HG03558 (cell line): ENCODE data around the gene ZSCAN12.

Experiments
- ATAC-seq: cut with Tn5 transposase; IDR thresholded peaks from one replicate; pipeline ENCODE4 v1.9.1; 2021; ENCODE audit warnings: moderate number of reproducible peaks; ENCODE audit not compliant: unreplicated experiment; ENCODE audit errors: extremely low read depth

ZSCAN12 gene

DNA sequence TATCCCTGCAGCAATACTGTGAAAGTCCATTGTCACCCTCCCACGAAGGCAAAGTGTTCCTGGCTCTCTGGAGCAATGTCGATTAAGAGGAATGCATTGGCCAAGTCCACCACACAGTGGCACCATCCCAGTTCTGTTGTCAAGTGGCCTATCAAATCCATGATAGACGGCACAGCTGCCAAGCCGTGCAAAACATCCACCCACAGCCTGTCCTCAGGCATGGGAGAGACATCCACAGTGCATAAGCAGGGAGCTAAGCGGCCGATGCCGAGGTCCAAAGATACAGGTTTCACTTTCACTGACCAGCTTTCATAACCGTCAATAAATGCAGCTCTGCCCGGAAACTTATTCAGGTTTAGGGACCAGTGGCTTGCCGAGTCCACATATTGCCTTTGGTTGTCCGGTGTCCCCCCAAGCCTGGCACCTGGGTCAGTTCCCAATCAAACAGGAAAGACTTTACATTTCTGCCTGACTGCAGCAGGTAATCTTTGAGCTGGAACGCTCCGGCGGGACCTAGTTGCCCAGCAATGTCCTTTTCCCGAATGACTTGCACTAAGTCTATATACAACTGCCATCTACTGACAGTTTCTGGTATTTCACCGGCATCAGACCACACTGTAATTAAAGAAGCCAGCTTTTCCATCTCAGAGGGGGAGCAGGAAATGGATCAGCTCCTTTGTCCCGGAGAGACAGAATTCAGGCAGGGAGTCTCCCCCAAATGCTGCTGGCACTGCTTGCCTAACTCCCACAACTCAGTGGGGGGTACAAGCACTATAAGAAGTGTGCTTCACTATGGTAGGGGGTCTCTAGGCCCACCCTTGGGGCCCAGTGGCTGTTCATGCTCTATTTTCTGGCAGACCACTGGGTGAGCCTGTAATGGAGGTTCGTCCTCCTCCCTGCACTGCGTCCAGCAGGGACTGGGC lies 43.5 kb downstream of the ZSCAN12 start:
- ATAC-seq, result no peak

GRCh38 chr6:28354688-28355554 lies 44.6 kb downstream of the ZSCAN12 start:
- no peak for ATAC-seq

DNA sequence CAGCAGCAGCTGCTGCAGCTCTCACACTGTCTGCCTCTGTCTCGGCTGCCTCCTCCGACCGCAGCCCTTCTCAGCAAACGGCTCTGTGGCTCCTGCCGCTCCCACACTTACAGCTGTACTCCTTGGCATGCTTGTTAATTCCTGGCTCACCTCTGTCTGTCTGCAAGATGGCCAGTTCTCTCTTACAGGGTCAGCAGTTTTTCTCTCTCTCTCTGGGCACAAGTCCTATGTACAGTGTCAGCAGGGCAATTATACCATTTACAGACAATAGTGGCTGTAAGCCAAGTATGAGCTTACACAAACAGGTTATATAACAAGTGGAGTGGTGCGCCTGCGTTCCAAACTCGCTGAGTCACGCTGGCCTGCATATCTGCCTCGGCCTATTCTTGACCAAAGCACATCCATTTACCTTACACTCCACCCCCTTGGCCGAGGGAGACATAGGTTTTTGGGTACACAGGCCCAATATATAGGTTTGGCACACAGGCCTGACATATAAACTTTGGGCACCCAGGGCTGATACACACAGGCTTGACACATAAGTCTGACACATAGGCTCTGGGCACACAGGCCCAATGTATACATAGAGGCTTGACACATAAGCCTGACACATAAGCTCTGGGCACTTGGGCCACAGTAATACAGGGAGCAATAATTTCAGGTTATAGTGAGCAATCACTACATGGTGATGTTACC lies 45.4 kb downstream of the ZSCAN12 start:
- no peak for ATAC-seq

- ATAC-seq, result no peak
Observed at GRCh38 chr6:28353356-28353755, 46.2 kb downstream of the ZSCAN12 start.

DNA sequence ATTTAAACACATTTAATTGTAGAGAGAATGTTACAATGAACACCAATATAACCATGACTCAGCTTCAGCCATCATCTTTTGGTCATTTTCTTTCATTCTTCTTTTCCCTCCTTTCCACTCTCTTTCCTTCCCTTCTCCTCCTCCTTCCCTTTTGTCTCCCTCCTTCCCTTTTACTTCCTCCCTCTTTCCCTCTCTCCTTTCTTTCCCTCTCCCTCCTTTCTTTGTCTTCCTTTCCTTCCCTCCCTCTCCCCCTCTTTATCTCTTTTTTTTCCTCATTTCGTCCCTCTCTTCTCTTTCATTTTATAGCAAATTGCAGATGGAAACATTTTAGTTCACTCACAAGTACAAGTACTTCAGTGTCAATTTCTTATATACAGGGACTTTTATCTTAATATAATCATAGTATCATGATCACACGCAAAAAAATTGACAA lies 48.0 kb downstream of the ZSCAN12 start:
- no peak for ATAC-seq

GRCh38 chr6:28351087-28351486 lies 48.5 kb downstream of the ZSCAN12 start:
- no peak for ATAC-seq

- ATAC-seq, result peak; percentile 64
Observed at GRCh38 chr6:28349892-28350737, 49.4 kb downstream of the ZSCAN12 start, which contains the start of gene ZKSCAN3. ZKSCAN3 (plus strand) TSS chr6:28349947; CDS start chr6:28359587, 9,640 bp downstream.

- ATAC-seq, result no peak
Observed at GRCh38 chr6:28349344-28349891, 50.1 kb downstream of the ZSCAN12 start.

- ATAC-seq, result no peak
Observed at GRCh38 chr6:28347119-28347518, 52.4 kb downstream of the ZSCAN12 start.

GRCh38 chr6:28345201-28345600 lies 54.3 kb downstream of the ZSCAN12 start:
- no peak for ATAC-seq

- ATAC-seq, result no peak
Observed at GRCh38 chr6:28343898-28344677, 55.5 kb downstream of the ZSCAN12 start.

DNA sequence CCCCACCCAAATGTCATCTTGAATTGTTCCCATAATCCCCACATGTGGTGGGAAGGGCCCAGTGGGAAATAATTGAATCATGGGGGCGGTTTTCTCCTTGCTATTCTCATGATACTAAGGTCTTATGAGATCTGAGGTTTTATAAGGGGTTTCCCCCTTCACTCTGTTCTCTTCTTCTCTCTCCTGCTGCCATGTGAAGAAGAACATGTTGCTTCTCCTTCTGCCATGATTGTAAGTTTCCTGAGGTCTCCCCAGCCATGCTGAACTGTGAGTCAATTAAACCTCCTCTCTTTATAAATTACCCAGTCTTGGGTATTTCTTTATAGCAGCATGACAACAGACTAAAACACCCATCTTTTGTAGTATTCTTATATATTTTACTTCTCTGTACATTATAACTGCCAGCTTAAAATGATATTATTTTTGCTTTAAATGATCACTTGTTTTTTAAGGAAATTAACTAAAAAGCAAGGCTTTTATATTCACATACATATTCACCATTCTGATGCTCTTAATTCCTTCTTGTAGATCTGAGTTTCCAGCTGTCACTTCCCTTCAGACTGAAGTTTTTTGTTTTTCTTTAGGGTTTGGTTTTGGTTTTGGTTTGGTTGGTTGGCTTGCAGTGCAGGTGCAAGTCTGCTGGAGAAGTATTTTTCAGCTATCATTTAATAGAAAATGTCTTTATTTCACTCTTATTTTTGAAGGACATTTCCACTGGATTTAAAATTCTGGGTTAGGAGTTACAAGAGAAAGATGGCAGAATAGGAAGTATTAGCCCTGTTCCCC lies 59.0 kb downstream of the ZSCAN12 start:
- ATAC-seq, result no peak

- ATAC-seq, result no peak
Observed at GRCh38 chr6:28337121-28337520, 62.4 kb downstream of the ZSCAN12 start.

DNA sequence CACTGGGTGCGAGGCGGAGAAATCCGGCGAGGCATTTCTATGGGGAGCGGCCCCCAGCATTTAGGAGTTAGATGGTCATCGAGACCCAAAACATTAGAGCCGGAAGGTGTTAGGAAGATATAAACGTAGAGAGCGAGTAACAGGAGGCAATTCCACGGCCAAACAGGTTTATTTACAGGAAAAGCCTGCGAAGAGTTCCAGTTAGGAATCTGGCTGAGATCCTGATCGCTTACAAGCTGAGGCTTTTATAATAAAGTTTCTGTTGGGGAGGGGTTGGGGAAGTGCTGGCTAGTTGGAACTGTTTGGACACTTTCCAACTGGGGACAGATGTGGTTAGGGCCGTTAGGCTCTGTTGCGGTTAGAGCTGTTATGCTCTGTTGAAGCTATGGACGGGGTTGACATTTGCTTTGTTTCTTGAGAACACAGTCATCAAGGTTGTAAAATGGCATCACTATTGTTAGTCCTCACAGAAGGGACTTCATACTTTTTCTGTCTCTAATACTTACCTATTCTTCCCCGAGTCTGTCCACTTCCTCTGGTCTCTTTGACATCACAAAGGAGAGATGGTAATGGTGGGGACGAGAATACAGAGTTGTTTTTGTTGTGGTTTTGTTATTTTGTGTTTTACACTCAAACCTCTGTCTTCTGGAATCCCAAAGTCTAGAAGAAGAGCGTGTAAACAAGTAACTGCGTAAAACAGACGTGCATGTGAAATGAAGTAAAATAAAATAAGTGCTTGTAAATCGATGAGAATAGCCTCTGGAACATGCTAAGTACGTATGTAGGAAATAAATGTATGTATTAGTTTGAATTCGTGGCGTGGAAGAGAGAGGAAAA lies 63.0 kb downstream of the ZSCAN12 start:
- ATAC-seq, result no peak

DNA sequence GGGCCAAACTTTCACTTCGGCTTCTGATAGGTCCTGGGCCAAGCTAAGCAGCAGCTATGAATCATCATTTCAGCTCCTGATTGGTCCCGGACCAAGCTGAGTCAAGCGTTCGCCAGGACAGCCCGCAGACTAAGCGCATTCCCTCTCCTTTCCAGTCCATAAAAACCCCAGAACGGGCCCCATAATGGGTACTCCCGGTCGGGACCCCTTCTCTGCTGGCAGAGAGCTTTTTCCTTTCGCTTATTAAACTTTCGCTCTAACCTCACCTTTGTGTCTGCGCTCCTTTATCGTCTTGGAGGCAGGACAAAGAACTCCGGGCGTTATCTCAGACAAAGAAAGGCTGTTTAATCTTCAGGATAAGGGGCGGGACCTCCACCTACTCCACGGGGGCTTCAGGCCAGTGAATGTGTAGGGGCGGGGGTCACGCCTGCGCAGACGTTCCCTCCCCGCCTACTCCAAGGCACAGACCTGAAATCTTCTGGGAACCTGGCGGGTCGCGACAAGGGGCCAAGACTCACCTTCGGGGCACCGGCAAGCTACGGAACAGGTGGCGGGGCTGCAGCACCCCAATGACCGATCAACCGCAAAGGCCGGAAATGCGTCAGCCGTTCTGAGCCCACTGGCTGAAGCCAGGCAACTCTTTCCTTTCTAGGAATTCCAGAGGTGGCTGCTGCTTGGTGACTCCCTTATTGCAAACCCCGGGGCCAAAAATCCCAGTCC lies 63.8 kb downstream of the ZSCAN12 start, which contains the start of gene ZSCAN31:
Gene ZSCAN31, minus strand, starts transcription at position 585 of the 720 bp plus-strand sequence. CDS start 6,465 bp downstream, outside the sequence.
- no peak for ATAC-seq

DNA sequence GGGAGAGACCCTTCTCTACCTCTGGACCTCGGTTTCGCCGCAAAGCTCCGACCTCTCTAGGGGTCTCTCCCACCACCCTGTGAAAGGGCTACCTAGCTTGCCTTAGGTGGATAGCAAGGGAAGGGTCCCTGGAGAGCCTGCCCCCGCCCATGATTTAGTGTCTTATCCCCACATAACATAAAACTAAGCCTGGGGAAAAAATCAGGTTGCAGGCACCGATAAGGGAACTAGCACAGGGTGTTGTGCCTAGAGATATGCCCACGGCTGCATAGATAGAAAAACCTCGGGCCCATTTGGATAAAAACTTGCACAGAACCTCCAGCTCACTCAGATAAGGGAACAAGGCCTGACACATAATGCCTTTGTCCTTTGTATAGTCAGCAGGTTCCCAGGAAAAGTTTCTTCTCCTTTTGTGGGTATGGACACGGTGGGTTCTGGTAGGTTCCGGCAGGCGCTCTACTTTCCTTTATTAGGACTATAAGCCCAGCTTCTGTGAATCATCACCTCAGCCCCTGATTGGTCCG lies 64.4 kb downstream of the ZSCAN12 start:
- no peak for ATAC-seq
